A549 (cell line): Measurements from ENCODE around the gene OAS1. TPM values are rescaled to one million over a fixed set of nuclear protein-coding genes. Genes with fewer than 3 reads are reported as not detected.

ENCODE experiments used
- ATAC-seq, 2 experiments: fragments of 200-7000 bp in 1 of 2; fragments of >200 bp in 1 of 2; cut with Nextera tagmentation in 1 of 2; cut with Tn5 transposase in 1 of 2; 3 replicates each; pipeline versions ENCODE4 v1.8.0 to v1.9.1; 2018 to 2020; ENCODE audit warnings: mild to moderate bottlenecking in 1 of 2, moderate library complexity in 1 of 2
- CTCF ChIA-PET: fragments of 300-600 bp; sonication (Branson Sonifier 250); formaldehyde crosslinking; extraction: SDS; loops from one replicate; lab custom pipeline; 2021; ENCODE audit warnings: antibody characterized with exemption, inconsistent platforms; lab: Yijun Ruan, JAX
- POLR2A ChIA-PET: fragments of 350-600 bp; formaldehyde crosslinking; extraction: SDS; loops from one replicate; lab custom pipeline; 2021; ENCODE audit warnings: antibody characterized with exemption, inconsistent platforms; lab: Yijun Ruan, JAX
- DNase-seq, 2 experiments: peaks; one replicate each; pipeline versions ENCODE4 v3.0.0 to v3.0.0-alpha.2; 2011 to 2016; ENCODE audit warnings: low read depth in 1 of 2, low spot score in 1 of 2
- FAIRE-seq: peaks from 2 replicates; lab custom pipeline; 2011; peaks lifted over from hg19 to GRCh38; lab: Jason Lieb, UNC
- H3K27ac ChIP-seq, 2 experiments: fragments of >200 bp; sonication (Bioruptor Twin); formaldehyde crosslinking; 3 replicates each; pipeline ENCODE4 v1.5.1; 2016 to 2017
- H3K4me1 ChIP-seq: fragments of >200 bp; sonication (Bioruptor Twin); formaldehyde crosslinking; 3 replicates; pipeline ENCODE4 v1.6.1; 2016
- H3K4me2 ChIP-seq: fragments of >200 bp; sonication (Bioruptor Twin); formaldehyde crosslinking; 3 replicates; pipeline ENCODE4 v1.6.1; 2016
- H3K4me3 ChIP-seq: fragments of >200 bp; sonication (Bioruptor Twin); formaldehyde crosslinking; 3 replicates; pipeline ENCODE4 v1.5.1; 2016
- H3K9me3 ChIP-seq: fragments of >200 bp; sonication (Bioruptor Twin); formaldehyde crosslinking; 3 replicates; pipeline ENCODE4 v1.6.1; 2016
- CHD4 ChIP-seq: fragments of 200-600 bp; sonication (generic); IDR thresholded peaks from 2 replicates; pipeline ENCODE4 v1.6.1; 2016; ENCODE audit warnings: antibody characterized with exemption, mild to moderate bottlenecking, borderline replicate concordance
- CTCF ChIP-seq: fragments of >200 bp; sonication (Bioruptor Twin); formaldehyde crosslinking; IDR thresholded peaks from 3 replicates; pipeline ENCODE4 v1.5.1; 2016
- E2F6 ChIP-seq: IDR thresholded peaks from 2 replicates; pipeline ENCODE4 v1.6.1; 2012; ENCODE audit warnings: low read depth, borderline replicate concordance
- EHF ChIP-seq: fragments of 250-450 bp; sonication (Bioruptor Pico); IDR thresholded peaks from 2 replicates; pipeline ENCODE4 v1.5.0; 2020; ENCODE audit warnings: mild to moderate bottlenecking
- FOXS1 ChIP-seq: fragments of 250-450 bp; sonication (Bioruptor Pico); IDR thresholded peaks from 2 replicates; pipeline ENCODE4 v1.5.0; 2020; ENCODE audit warnings: mild to moderate bottlenecking, moderate library complexity
- HES2 ChIP-seq: fragments of >200 bp; sonication (Bioruptor Twin); formaldehyde crosslinking; IDR thresholded peaks from 2 replicates; pipeline ENCODE4 v1.6.1; 2016
- HOXA7 ChIP-seq: fragments of 250-450 bp; sonication (Bioruptor Pico); IDR thresholded peaks from 2 replicates; pipeline ENCODE4 v1.5.0; 2020; ENCODE audit warnings: mild to moderate bottlenecking, moderate library complexity
- JUN ChIP-seq, 2 experiments: fragments of >200 bp; sonication (Bioruptor Twin); formaldehyde crosslinking; IDR thresholded peaks; 2 replicates in 1 of 2; 3 replicates in 1 of 2; pipeline ENCODE4 v1.6.1; 2016 to 2017
- JUNB ChIP-seq: fragments of >200 bp; sonication (Bioruptor Twin); formaldehyde crosslinking; IDR thresholded peaks from 2 replicates; pipeline ENCODE4 v1.6.1; 2016
- KDM1A ChIP-seq: fragments of 200-600 bp; sonication (generic); IDR thresholded peaks from 2 replicates; pipeline ENCODE4 v1.6.1; 2016; ENCODE audit warnings: low read depth, mild to moderate bottlenecking
- KDM5A ChIP-seq: fragments of 200-600 bp; sonication (generic); IDR thresholded peaks from 2 replicates; pipeline ENCODE4 v1.6.1; 2016; ENCODE audit warnings: antibody characterized with exemption, mild to moderate bottlenecking
- MAFK ChIP-seq: fragments of 450-650 bp; IDR thresholded peaks from 2 replicates; pipeline ENCODE4 v1.6.1; 2014; ENCODE audit not compliant: partially characterized antibody
- MAX ChIP-seq: IDR thresholded peaks from 2 replicates; pipeline ENCODE4 v1.6.1; 2012
- MAZ ChIP-seq: fragments of 150-350 bp; IDR thresholded peaks from 2 replicates; pipeline ENCODE4 v1.6.1; 2014; ENCODE audit warnings: antibody characterized with exemption, low read depth, low read length, borderline replicate concordance
- NFE2L2 ChIP-seq: fragments of 150-350 bp; conservative IDR thresholded peaks from 2 replicates; pipeline ENCODE4 v1.6.1; 2014; ENCODE audit warnings: low read length
- PBX3 ChIP-seq: IDR thresholded peaks from 2 replicates; pipeline ENCODE4 v1.6.1; 2012
- POLR2A ChIP-seq: IDR thresholded peaks from 2 replicates; pipeline ENCODE4 v1.6.1; 2012; ENCODE audit warnings: mild to moderate bottlenecking, low read length
- POLR2AphosphoS2 ChIP-seq: conservative IDR thresholded peaks from 2 replicates; pipeline ENCODE4 v1.6.1; 2012; ENCODE audit warnings: low read length, improper control_type of control experiment, inconsistent platforms
- RARB ChIP-seq: fragments of 250-450 bp; sonication (Bioruptor Pico); IDR thresholded peaks from 2 replicates; pipeline ENCODE4 v1.8.0; 2021; ENCODE audit warnings: mild to moderate bottlenecking, moderate library complexity
- REST ChIP-seq: fragments of 200-600 bp; sonication (generic); IDR thresholded peaks from 2 replicates; pipeline ENCODE4 v1.6.1; 2016; ENCODE audit warnings: antibody characterized with exemption, mild to moderate bottlenecking, moderate library complexity
- SMC3 ChIP-seq: fragments of >200 bp; sonication (Bioruptor Twin); formaldehyde crosslinking; IDR thresholded peaks from 3 replicates; pipeline ENCODE4 v1.6.1; 2018; ENCODE audit warnings: inconsistent platforms
- USF2 ChIP-seq: fragments of 450-650 bp; IDR thresholded peaks from 2 replicates; pipeline ENCODE4 v1.6.1; 2014; ENCODE audit warnings: antibody characterized with exemption
- ZC3H11A ChIP-seq: fragments of 450-650 bp; IDR thresholded peaks from 2 replicates; pipeline ENCODE4 v1.6.1; 2014; ENCODE audit warnings: antibody characterized with exemption, mild to moderate bottlenecking
- WGBS: methylation state at CpG from one replicate; pipeline ENCODE4 v1.1.6; 2017; ENCODE audit errors: missing lambda C conversion rate; 5-methylcytosine and 5-hydroxymethylcytosine counted together
- polyA plus RNA-seq, 4 experiments: library from polyadenylated mRNA; depleted of rRNA in 3 of 4; stranded (reverse); fragments of >200 nt; fragmentation: RNase III in 1 of 4; extraction: RNeasy Plus Mini Kit Qiagen cat#74134 plus additional on column Dnase treatment in 1 of 4; gene quantifications; 2 replicates in 3 of 4; 3 replicates in 1 of 4; pipeline ENCODE4 v1.2.3, GENCODE V29; 2011 to 2017

OAS1 gene
- polyA plus RNA-seq, 2 of the 4 experiments (the other 2 are of a cell fraction): 52.8 to 63.6 TPM

GRCh38 chr12:112891093-112892024 lies 15.4 kb upstream of the OAS1 start:
- no peak overlapping the region for H3K27ac ChIP-seq
- no peak overlapping the region for H3K4me2 ChIP-seq
- TF ChIP-seq USF2 (no peak), RARB (CRISPR knock-in tag) (no peak), HOXA7 (CRISPR knock-in tag) (no peak), ZC3H11A (no peak), NFE2L2 (no peak), MAFK (no peak), KDM5A (no peak), E2F6 (no peak), POLR2A (no peak), JUNB (no peak), POLR2AphosphoS2 (no peak), SMC3 (no peak), JUN (IDR thresholded peaks at IDR 0.05) (no peak), HES2 (no peak), FOXS1 (CRISPR knock-in tag) (no peak)
- ATAC-seq (no peak), FAIRE-seq (no peak), DNase-seq (no peak)
- peaks cover 7% of the 10 kb centered on the region; the same call in 1 of the 3 replicates for H3K4me1 ChIP-seq
- POLR2A ChIA-PET: no interaction called here
- WGBS: 89% methylated on average over 6 of the region's 6 CpGs
- H3K4me3 ChIP-seq: no peak overlapping the region
- CTCF ChIA-PET: interaction anchor here (1.8 to 3.1 kb wide), 2 partner anchors 9 to 15 kb away, joined by 5 to 12 read pairs; no protein-coding TSS in a partner anchor
- 0 out of 3 replicates have a peak, but pooled peaks cover 1% of the 10 kb centered on the region for H3K9me3 ChIP-seq

- no peaks in the 10 kb centered on the region for H3K9me3 ChIP-seq
- no peak for FAIRE-seq
- no peak overlapping the region for H3K4me2 ChIP-seq
- H3K4me1 ChIP-seq: peaks cover 7% of the 10 kb centered on the region; the same call in 1 of the 3 replicates
- no peak for DNase-seq
- TF ChIP-seq REST (peak; percentile 71), MAZ (no peak)
- ATAC-seq: no peak
- H3K4me3 ChIP-seq: no peak overlapping the region
- CTCF ChIA-PET: interaction anchor here (0.7 kb wide), 1 partner anchor 37 kb away, joined by 3 read pairs; no protein-coding TSS in a partner anchor
- POLR2A ChIA-PET: interaction anchor here (0.6 kb wide), 1 partner anchor 10 kb away, joined by 4 read pairs; no protein-coding TSS in a partner anchor
- H3K27ac ChIP-seq: no peak overlapping the region
- WGBS: 38% methylated on average over 2 of the region's 2 CpGs
Observed at GRCh38 chr12:112892856-112893255, 13.9 kb upstream of the OAS1 start.

- DNase-seq: no peak
- Histone ChIP-seq H3K4me3 (no peak overlapping the region), H3K27ac (no peak overlapping the region), H3K4me1 (peaks cover 7% of the 10 kb centered on the region; the same call in 1 of the 3 replicates), H3K4me2 (no peak overlapping the region), H3K9me3 (no peaks in the 10 kb centered on the region)
- no peak for FAIRE-seq
- POLR2A ChIA-PET: no interaction called here
- CTCF ChIA-PET: interaction anchor here (1.1 kb wide), 1 partner anchor 205 kb away, joined by 3 read pairs; no protein-coding TSS in a partner anchor
- no peak for ATAC-seq
- TF ChIP-seq CTCF: no peak
- no peak for TF ChIP-seq KDM5A
- TF ChIP-seq KDM1A: no peak
- no peak for TF ChIP-seq SMC3
- TF ChIP-seq MAX: no peak
- no peak for TF ChIP-seq PBX3
- TF ChIP-seq MAFK: no peak
- TF ChIP-seq EHF (CRISPR knock-in tag): no peak
- TF ChIP-seq CHD4: no peak
- no peak for TF ChIP-seq USF2
Observed at GRCh38 chr12:112894128-112894527, 12.6 kb upstream of the OAS1 start.
